H1 (cell line): Measurements from ENCODE around the gene SORBS1.

Experiments
- CHD1 ChIP-seq: IDR thresholded peaks from 2 replicates; pipeline ENCODE4 v1.6.1; 2012; ENCODE audit warnings: low read depth, low read length, improper control_type of control experiment
- POLR2A ChIP-seq, 2 experiments: IDR thresholded peaks; 1 replicate in 1 of 2; 2 replicates in 1 of 2; pipeline ENCODE4 v1.6.1; 2011; ENCODE audit warnings: low read depth in 2 of 2, low read length in 2 of 2, mild to moderate bottlenecking in 2 of 2; ENCODE audit errors: control extremely low read depth in 1 of 2
- TAF1 ChIP-seq: IDR thresholded peaks from 2 replicates; pipeline ENCODE4 v1.6.1; 2011; ENCODE audit warnings: mild to moderate bottlenecking, low read depth, low read length

DNA sequence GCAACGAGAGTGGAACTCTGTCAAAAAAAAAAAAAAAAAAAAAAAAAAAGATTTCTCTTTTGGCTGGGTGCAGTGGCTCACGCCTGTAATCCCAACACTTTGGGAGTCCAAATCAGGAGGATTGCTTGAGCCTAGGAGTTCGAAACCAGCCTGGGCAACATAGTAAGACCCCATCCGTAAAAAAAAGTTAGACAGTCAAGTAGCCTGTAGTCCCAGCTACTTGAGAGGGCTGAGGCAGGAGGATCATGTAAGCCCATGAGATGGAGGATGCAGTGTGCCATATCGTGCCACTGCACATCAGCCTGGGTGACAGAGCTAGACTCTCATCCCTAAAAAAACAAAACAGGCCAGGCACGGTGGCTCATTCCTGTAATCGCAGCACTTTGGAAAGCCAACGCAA is 295.6 kb downstream of the SORBS1 start:
- TF ChIP-seq TAF1 (no peak), POLR2A (IDR thresholded peaks at IDR 0.05; ENCODE audit: control extremely low read depth in 1 of 2, low read depth in 2 of 2, low read length in 2 of 2) (no peak), CHD1 (no peak)
